NCI-H1436 treated with DMSO at 0.1 percent for 48 hours (cell line): Measurements from ENCODE around the gene CEP290.
"Not testable (repeated sequence)": the region's sequence is repeated elsewhere in the genome, so short reads cannot be mapped to it uniquely, and the experiment has no call there.

ENCODE experiments used
- DNase-seq: peaks from one replicate; lab custom pipeline; 2025; lab: John Stamatoyannopoulos, UW

The CEP290 gene

GRCh38 chr12:88036353-88036965 is 105.4 kb downstream of the CEP290 start:
- DNase-seq, result no peak

GRCh38 chr12:88035907-88036289 is 106.0 kb downstream of the CEP290 start:
- DNase-seq, result no peak

GRCh38 chr12:88035271-88035906 is 106.5 kb downstream of the CEP290 start:
- peak; percentile 29 for DNase-seq

GRCh38 chr12:88031161-88031560 is 110.7 kb downstream of the CEP290 start:
- DNase-seq, result not testable (repeated sequence)

GRCh38 chr12:88029093-88029665 is 112.7 kb downstream of the CEP290 start, which contains the start of gene C12orf50:
TSS of gene C12orf50 (minus strand) at chr12:88029401. CDS start at chr12:88026962, 2,439 bp downstream.
- DNase-seq, result no peak

- DNase-seq, result no peak
These were observed 115.7 kb downstream of the CEP290 start for GRCh38 chr12:88026196-88026595.

GRCh38 chr12:88017964-88018363 is 123.9 kb downstream of the CEP290 start:
- DNase-seq, result no peak

GRCh38 chr12:88015825-88016224 is 126.1 kb downstream of the CEP290 start:
- DNase-seq, result no peak

GRCh38 chr12:88011755-88012154 is 130.1 kb downstream of the CEP290 start:
- no peak for DNase-seq

GRCh38 chr12:88006351-88006750 is 135.5 kb downstream of the CEP290 start:
- DNase-seq, result no peak

GRCh38 chr12:88001327-88001726 is 140.6 kb downstream of the CEP290 start:
- DNase-seq, result no peak
